WTC11 (cell line): Measurements from ENCODE around the gene OMA1. TPM values are rescaled to one million over a fixed set of nuclear protein-coding genes. Genes with fewer than 3 reads are reported as not detected.

Source experiments
- ATAC-seq: fragments of 200-7000 bp; cut with Tn5 transposase; 2 replicates; pipeline ENCODE4 v1.10.0; 2021; ENCODE audit warnings: mild to moderate bottlenecking, moderate library complexity
- CTCF ChIA-PET: fragments of 300-600 bp; sonication (Branson Sonifier 250); formaldehyde crosslinking; loops from one replicate; lab custom pipeline; 2021; ENCODE audit warnings: antibody characterized with exemption; lab: Charles Lee
- POLR2A ChIA-PET: fragments of 350-600 bp; sonication (Branson Sonifier 250); formaldehyde crosslinking; loops from one replicate; lab custom pipeline; 2021; ENCODE audit warnings: antibody characterized with exemption; lab: Charles Lee
- DNase-seq: peaks from one replicate; pipeline ENCODE4 v3.0.0; 2021; ENCODE audit warnings: low spot score
- H3K27ac Mint-ChIP-seq: 2 replicates; pipeline ENCODE4 v1.8.0; 2021; ENCODE audit warnings: mixed read lengths
- H3K27me3 Mint-ChIP-seq: 2 replicates; pipeline ENCODE4 v1.8.0; 2021; ENCODE audit warnings: low read depth, mild to moderate bottlenecking, moderate library complexity, mixed read lengths
- H3K36me3 Mint-ChIP-seq: 2 replicates; pipeline ENCODE4 v1.8.0; 2021; ENCODE audit warnings: mixed read lengths
- H3K4me1 Mint-ChIP-seq: 2 replicates; pipeline ENCODE4 v1.8.0; 2022; ENCODE audit warnings: mixed read lengths
- H3K4me3 Mint-ChIP-seq: 2 replicates; pipeline ENCODE4 v1.8.0; 2021; ENCODE audit warnings: mild to moderate bottlenecking, moderate library complexity, mixed read lengths
- H3K9me3 Mint-ChIP-seq: 2 replicates; pipeline ENCODE4 v1.8.0; 2021; ENCODE audit warnings: mixed read lengths
- ATF2 ChIP-seq: sonication (generic); formaldehyde crosslinking; IDR thresholded peaks from 2 replicates; pipeline ENCODE4 v1.8.1; 2022; ENCODE audit warnings: low read depth, missing genetic modification reagents, borderline replicate concordance
- ATF3 ChIP-seq: sonication (generic); formaldehyde crosslinking; conservative IDR thresholded peaks from 2 replicates; pipeline ENCODE4 v1.8.1; 2022; ENCODE audit warnings: mild to moderate bottlenecking, missing genetic modification reagents
- E2F4 ChIP-seq: sonication (generic); formaldehyde crosslinking; IDR thresholded peaks from 2 replicates; pipeline ENCODE4 v1.8.1; 2022; ENCODE audit warnings: low read depth, mild to moderate bottlenecking, moderate library complexity, missing genetic modification reagents, borderline replicate concordance
- FOXJ3 ChIP-seq: sonication (generic); formaldehyde crosslinking; IDR thresholded peaks from 2 replicates; pipeline ENCODE4 v1.9.0; 2021; ENCODE audit warnings: missing genetic modification reagents, mild to moderate bottlenecking, borderline replicate concordance
- IRF1 ChIP-seq: sonication (generic); formaldehyde crosslinking; IDR thresholded peaks from 2 replicates; pipeline ENCODE4 v1.8.0; 2023; ENCODE audit warnings: missing genetic modification reagents
- NFE2L1 ChIP-seq: sonication (generic); formaldehyde crosslinking; IDR thresholded peaks from 2 replicates; pipeline ENCODE4 v1.8.1; 2023; ENCODE audit warnings: missing genetic modification reagents
- NFYB ChIP-seq: sonication (generic); formaldehyde crosslinking; conservative IDR thresholded peaks from 2 replicates; pipeline ENCODE4 v1.8.0; 2022; ENCODE audit warnings: low read depth, missing genetic modification reagents
- PREB ChIP-seq: sonication (generic); formaldehyde crosslinking; IDR thresholded peaks from 2 replicates; pipeline ENCODE4 v1.8.1; 2022; ENCODE audit warnings: mild to moderate bottlenecking, missing genetic modification reagents, moderate library complexity, borderline replicate concordance
- RELA ChIP-seq: sonication (generic); formaldehyde crosslinking; IDR thresholded peaks from 2 replicates; pipeline ENCODE4 v1.8.1; 2022; ENCODE audit warnings: missing genetic modification reagents, mild to moderate bottlenecking, borderline replicate concordance
- SMAD3 ChIP-seq: sonication (generic); formaldehyde crosslinking; IDR thresholded peaks from 2 replicates; pipeline ENCODE4 v1.8.0; 2022; ENCODE audit warnings: missing genetic modification reagents, mild to moderate bottlenecking, borderline replicate concordance
- STAT6 ChIP-seq: sonication (generic); formaldehyde crosslinking; conservative IDR thresholded peaks from 2 replicates; pipeline ENCODE4 v1.8.1; 2023; ENCODE audit warnings: mild to moderate bottlenecking, low read depth, missing genetic modification reagents, moderate library complexity
- ZBTB43 ChIP-seq: sonication (generic); formaldehyde crosslinking; IDR thresholded peaks from 2 replicates; pipeline ENCODE4 v1.8.1; 2023; ENCODE audit warnings: mild to moderate bottlenecking, missing genetic modification reagents
- ZMAT4 ChIP-seq: fragments of 250-450 bp; sonication (Bioruptor Pico); IDR thresholded peaks from 2 replicates; pipeline ENCODE4 v1.9.0; 2021; ENCODE audit warnings: mild to moderate bottlenecking
- ZNF396 ChIP-seq: fragments of 250-450 bp; sonication (Bioruptor Pico); IDR thresholded peaks from 2 replicates; pipeline ENCODE4 v1.8.0; 2021; ENCODE audit warnings: mild to moderate bottlenecking, moderate library complexity, borderline replicate concordance
- ZNF425 ChIP-seq: fragments of 250-450 bp; sonication (Bioruptor Pico); conservative IDR thresholded peaks from 2 replicates; pipeline ENCODE4 v1.9.0; 2021; ENCODE audit warnings: mild to moderate bottlenecking
- ZNF532 ChIP-seq: fragments of 250-450 bp; sonication (Bioruptor Pico); IDR thresholded peaks from 2 replicates; pipeline ENCODE4 v1.9.0; 2021; ENCODE audit warnings: mild to moderate bottlenecking, borderline replicate concordance
- total RNA-seq: library from RNA; stranded (reverse); gene quantifications from 3 replicates; pipeline ENCODE4 v1.2.3, GENCODE V29; 2021

Gene OMA1
- total RNA-seq, 1 experiment from 2014 or later = 10.5 TPM

- no peak for TF ChIP-seq NFYB (CRISPR knock-in tag)
Measured at GRCh38 chr1:58591806-58592205, 45.3 kb upstream of the OMA1 start (continued).

GRCh38 chr1:58590019-58590418 is 43.5 kb upstream of the OMA1 start:
- no peak for TF ChIP-seq ATF3 (CRISPR knock-in tag)
- no peak for TF ChIP-seq RELA (CRISPR knock-in tag)
- TF ChIP-seq ZNF532 = no peak
- no peak for TF ChIP-seq E2F4 (CRISPR knock-in tag)
- no peak for TF ChIP-seq FOXJ3 (CRISPR knock-in tag)
- no peak for TF ChIP-seq SMAD3 (CRISPR knock-in tag)
- no peak for TF ChIP-seq ZNF396 (CRISPR knock-in tag)
- no peak for TF ChIP-seq NFE2L1 (CRISPR knock-in tag)
- TF ChIP-seq STAT6 (CRISPR knock-in tag) = no peak
- TF ChIP-seq ATF2 (CRISPR knock-in tag) = no peak
- TF ChIP-seq ZMAT4 (CRISPR knock-in tag) = no peak
- TF ChIP-seq ZNF425 = no peak
- no peak for TF ChIP-seq PREB (CRISPR knock-in tag)
- TF ChIP-seq IRF1 (CRISPR knock-in tag) = no peak
- no peak for TF ChIP-seq ZBTB43
- ATAC-seq (no peak), DNase-seq (no peak)
- Mint-ChIP-seq H3K27me3 (peaks cover 10% of the 10 kb centered on the region), H3K36me3 (no peaks in the 10 kb centered on the region), H3K9me3 (no peaks in the 10 kb centered on the region), H3K4me3 (no peak overlapping the region), H3K4me1 (no peaks in the 10 kb centered on the region), H3K27ac (no peak overlapping the region)
- ChIA-PET CTCF (no interaction called here), POLR2A (no interaction called here)
